ENCODE results near the gene FRMD7.

DNA sequence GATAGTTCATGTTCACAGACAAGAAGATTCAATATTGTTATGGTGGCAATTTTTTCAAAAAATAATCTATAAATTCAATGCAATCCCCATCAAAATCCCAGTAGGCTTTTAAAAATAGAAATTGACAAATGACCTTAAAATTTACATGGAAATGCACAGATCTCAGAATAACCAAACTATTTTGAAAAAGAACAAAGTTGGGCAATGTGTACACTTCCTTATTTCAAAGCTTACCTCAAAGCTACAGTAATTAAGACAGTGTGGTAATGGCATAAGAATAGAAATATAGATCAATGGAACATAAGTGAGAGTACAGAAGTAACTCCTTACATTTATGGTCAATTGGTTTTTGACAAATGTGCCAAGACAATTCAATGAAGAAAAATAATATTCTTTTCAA is 39.0 kb downstream of the FRMD7 start:
- TF ChIP-seq, protein P1, sequence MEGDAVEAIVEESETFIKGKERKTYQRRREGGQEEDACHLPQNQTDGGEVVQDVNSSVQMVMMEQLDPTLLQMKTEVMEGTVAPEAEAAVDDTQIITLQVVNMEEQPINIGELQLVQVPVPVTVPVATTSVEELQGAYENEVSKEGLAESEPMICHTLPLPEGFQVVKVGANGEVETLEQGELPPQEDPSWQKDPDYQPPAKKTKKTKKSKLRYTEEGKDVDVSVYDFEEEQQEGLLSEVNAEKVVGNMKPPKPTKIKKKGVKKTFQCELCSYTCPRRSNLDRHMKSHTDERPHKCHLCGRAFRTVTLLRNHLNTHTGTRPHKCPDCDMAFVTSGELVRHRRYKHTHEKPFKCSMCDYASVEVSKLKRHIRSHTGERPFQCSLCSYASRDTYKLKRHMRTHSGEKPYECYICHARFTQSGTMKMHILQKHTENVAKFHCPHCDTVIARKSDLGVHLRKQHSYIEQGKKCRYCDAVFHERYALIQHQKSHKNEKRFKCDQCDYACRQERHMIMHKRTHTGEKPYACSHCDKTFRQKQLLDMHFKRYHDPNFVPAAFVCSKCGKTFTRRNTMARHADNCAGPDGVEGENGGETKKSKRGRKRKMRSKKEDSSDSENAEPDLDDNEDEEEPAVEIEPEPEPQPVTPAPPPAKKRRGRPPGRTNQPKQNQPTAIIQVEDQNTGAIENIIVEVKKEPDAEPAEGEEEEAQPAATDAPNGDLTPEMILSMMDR (conservative IDR thresholded peaks at IDR 0.05; ENCODE audit: low read depth, low read length): no peak
- TF ChIP-seq EZH2 (IDR thresholded peaks at IDR 0.05; ENCODE audit: borderline replicate concordance, low read depth, low read length, poor library complexity, severe bottlenecking): no peak

Measured in A673 (cell line).